SHP77 treated with DMSO at 0.1 percent for 48 hours (cell line): Measurements from ENCODE around the gene PLRG1.

Source experiments
- DNase-seq: peaks from one replicate; lab custom pipeline; 2025; lab: John Stamatoyannopoulos, UW

PLRG1 gene

GRCh38 chr4:154517591-154517990 lies 32.6 kb downstream of the PLRG1 start:
- DNase-seq = no peak

GRCh38 chr4:154516318-154517029 lies 33.7 kb downstream of the PLRG1 start:
- no peak for DNase-seq

GRCh38 chr4:154511981-154512380 lies 38.2 kb downstream of the PLRG1 start:
- DNase-seq = no peak

GRCh38 chr4:154511548-154511947 lies 38.7 kb downstream of the PLRG1 start:
- DNase-seq = no peak

GRCh38 chr4:154507156-154507555 lies 43.0 kb downstream of the PLRG1 start:
- no peak for DNase-seq

GRCh38 chr4:154506253-154506652 lies 43.9 kb downstream of the PLRG1 start:
- DNase-seq = no peak

- no peak for DNase-seq
Observed at GRCh38 chr4:154503598-154503997, 46.6 kb downstream of the PLRG1 start.

- no peak for DNase-seq
Observed at GRCh38 chr4:154502111-154502510, 48.1 kb downstream of the PLRG1 start.

- no peak for DNase-seq
Observed at GRCh38 chr4:154497889-154498288, 52.3 kb downstream of the PLRG1 start.

GRCh38 chr4:154495867-154496266 lies 54.3 kb downstream of the PLRG1 start:
- no peak for DNase-seq

GRCh38 chr4:154492288-154492687 lies 57.9 kb downstream of the PLRG1 start:
- no peak for DNase-seq

- no peak for DNase-seq
Observed at GRCh38 chr4:154491341-154492271, 58.6 kb downstream of the PLRG1 start, which contains the start of gene DCHS2. Gene DCHS2, minus strand, starts transcription at chr4:154491799. Its CDS starts 444 bp downstream, at chr4:154491355.

GRCh38 chr4:154490583-154491340 lies 59.4 kb downstream of the PLRG1 start:
- DNase-seq = no peak

GRCh38 chr4:154490234-154490582 lies 60.0 kb downstream of the PLRG1 start:
- no peak for DNase-seq

- DNase-seq = no peak
Observed at GRCh38 chr4:154489558-154490233, 60.5 kb downstream of the PLRG1 start.

- no peak for DNase-seq
Observed at GRCh38 chr4:154487145-154487544, 63.1 kb downstream of the PLRG1 start.

GRCh38 chr4:154485127-154485773 lies 65.0 kb downstream of the PLRG1 start:
- DNase-seq = no peak
